ENCODE measurements around the gene NFATC4. TPM values are rescaled to one million over a fixed set of nuclear protein-coding genes. Genes with fewer than 3 reads are reported as not detected.

Gene NFATC4
- total RNA-seq, 1 experiment from 2014 or later: 60.7 TPM

DNA sequence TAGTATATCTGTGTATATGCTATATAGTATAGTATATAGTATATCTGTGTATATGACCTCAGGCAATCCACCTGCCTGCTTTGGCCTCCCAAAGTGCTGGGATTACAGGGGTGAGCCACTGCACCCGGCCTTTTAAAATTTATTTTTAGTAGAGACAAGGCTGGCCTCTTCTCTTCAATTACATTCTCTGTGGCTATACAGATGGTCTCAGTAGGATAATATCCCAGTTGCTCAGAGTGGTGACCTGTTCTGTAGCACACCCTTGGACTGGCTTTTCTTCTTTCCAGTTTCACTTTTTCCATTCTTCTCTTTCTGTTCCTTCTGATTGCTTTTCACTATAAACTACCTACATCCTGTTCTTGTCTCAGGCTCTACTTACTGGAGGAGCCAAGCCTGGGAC, 3.1 kb upstream of the NFATC4 start (continued):
- TF ChIP-seq, protein P1, sequence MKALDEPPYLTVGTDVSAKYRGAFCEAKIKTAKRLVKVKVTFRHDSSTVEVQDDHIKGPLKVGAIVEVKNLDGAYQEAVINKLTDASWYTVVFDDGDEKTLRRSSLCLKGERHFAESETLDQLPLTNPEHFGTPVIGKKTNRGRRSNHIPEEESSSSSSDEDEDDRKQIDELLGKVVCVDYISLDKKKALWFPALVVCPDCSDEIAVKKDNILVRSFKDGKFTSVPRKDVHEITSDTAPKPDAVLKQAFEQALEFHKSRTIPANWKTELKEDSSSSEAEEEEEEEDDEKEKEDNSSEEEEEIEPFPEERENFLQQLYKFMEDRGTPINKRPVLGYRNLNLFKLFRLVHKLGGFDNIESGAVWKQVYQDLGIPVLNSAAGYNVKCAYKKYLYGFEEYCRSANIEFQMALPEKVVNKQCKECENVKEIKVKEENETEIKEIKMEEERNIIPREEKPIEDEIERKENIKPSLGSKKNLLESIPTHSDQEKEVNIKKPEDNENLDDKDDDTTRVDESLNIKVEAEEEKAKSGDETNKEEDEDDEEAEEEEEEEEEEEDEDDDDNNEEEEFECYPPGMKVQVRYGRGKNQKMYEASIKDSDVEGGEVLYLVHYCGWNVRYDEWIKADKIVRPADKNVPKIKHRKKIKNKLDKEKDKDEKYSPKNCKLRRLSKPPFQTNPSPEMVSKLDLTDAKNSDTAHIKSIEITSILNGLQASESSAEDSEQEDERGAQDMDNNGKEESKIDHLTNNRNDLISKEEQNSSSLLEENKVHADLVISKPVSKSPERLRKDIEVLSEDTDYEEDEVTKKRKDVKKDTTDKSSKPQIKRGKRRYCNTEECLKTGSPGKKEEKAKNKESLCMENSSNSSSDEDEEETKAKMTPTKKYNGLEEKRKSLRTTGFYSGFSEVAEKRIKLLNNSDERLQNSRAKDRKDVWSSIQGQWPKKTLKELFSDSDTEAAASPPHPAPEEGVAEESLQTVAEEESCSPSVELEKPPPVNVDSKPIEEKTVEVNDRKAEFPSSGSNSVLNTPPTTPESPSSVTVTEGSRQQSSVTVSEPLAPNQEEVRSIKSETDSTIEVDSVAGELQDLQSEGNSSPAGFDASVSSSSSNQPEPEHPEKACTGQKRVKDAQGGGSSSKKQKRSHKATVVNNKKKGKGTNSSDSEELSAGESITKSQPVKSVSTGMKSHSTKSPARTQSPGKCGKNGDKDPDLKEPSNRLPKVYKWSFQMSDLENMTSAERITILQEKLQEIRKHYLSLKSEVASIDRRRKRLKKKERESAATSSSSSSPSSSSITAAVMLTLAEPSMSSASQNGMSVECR (CRISPR knock-in tag; IDR thresholded peaks at IDR 0.05; ENCODE audit: borderline replicate concordance): no peak
- TF ChIP-seq NFYB (CRISPR knock-in tag; conservative IDR thresholded peaks at IDR 0.05; ENCODE audit: low read depth) (no peak), MYBL2 (CRISPR knock-in tag; IDR thresholded peaks at IDR 0.05) (no peak), TEAD1 (CRISPR knock-in tag; IDR thresholded peaks at IDR 0.05) (no peak), FOXP1 (CRISPR knock-in tag; IDR thresholded peaks at IDR 0.05; ENCODE audit: borderline replicate concordance) (no peak)
- TF ChIP-seq, protein P2, sequence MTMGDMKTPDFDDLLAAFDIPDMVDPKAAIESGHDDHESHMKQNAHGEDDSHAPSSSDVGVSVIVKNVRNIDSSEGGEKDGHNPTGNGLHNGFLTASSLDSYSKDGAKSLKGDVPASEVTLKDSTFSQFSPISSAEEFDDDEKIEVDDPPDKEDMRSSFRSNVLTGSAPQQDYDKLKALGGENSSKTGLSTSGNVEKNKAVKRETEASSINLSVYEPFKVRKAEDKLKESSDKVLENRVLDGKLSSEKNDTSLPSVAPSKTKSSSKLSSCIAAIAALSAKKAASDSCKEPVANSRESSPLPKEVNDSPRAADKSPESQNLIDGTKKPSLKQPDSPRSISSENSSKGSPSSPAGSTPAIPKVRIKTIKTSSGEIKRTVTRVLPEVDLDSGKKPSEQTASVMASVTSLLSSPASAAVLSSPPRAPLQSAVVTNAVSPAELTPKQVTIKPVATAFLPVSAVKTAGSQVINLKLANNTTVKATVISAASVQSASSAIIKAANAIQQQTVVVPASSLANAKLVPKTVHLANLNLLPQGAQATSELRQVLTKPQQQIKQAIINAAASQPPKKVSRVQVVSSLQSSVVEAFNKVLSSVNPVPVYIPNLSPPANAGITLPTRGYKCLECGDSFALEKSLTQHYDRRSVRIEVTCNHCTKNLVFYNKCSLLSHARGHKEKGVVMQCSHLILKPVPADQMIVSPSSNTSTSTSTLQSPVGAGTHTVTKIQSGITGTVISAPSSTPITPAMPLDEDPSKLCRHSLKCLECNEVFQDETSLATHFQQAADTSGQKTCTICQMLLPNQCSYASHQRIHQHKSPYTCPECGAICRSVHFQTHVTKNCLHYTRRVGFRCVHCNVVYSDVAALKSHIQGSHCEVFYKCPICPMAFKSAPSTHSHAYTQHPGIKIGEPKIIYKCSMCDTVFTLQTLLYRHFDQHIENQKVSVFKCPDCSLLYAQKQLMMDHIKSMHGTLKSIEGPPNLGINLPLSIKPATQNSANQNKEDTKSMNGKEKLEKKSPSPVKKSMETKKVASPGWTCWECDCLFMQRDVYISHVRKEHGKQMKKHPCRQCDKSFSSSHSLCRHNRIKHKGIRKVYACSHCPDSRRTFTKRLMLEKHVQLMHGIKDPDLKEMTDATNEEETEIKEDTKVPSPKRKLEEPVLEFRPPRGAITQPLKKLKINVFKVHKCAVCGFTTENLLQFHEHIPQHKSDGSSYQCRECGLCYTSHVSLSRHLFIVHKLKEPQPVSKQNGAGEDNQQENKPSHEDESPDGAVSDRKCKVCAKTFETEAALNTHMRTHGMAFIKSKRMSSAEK (CRISPR knock-in tag; IDR thresholded peaks at IDR 0.05; ENCODE audit: borderline replicate concordance): no peak
- TF ChIP-seq, protein P3, sequence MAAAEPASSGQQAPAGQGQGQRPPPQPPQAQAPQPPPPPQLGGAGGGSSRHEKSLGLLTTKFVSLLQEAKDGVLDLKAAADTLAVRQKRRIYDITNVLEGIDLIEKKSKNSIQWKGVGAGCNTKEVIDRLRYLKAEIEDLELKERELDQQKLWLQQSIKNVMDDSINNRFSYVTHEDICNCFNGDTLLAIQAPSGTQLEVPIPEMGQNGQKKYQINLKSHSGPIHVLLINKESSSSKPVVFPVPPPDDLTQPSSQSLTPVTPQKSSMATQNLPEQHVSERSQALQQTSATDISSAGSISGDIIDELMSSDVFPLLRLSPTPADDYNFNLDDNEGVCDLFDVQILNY (CRISPR knock-in tag; IDR thresholded peaks at IDR 0.05): no peak

DNA sequence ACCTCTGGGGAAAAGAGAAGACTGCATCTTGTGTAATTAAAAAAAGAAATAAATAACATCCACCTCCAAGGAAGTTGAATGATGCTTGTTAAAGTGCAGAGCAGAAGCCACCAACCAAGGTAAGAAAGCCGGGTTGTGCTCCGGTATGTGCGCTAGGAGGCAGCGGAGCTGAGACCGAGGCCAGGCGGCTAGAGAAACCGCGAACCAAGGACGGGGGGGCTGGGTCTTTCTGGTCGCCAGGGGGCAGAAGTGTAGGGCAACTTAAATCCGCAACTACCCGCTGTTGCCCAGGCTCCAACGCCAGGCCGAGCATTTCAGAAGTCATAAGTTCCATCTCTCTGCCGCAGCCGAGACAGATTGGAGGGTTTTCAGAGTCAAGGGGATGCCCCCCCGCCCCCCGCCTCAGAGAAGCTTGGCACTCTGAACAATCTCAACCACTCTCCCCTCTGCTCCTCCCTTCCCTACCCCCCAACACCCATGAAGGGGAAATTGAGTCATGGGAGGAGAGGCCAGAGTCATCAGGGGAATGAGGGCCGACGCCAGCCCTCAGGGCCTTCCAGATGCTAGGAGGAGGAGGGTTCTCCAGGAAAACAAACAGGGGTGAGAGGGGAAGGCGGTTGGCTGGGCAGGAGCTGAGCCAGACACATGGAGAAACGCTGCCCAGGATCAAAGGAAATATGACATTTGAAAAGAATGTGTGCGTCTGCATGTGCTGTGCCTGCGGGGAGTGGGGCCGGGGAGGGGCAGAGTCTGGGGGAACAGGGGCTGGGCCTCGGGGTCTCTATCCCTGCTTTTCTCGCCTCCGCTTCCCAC, 2.2 kb upstream of the NFATC4 start:
- DNase-seq (ENCODE audit: low spot score): peak; percentile 90
- TF ChIP-seq, protein P4, sequence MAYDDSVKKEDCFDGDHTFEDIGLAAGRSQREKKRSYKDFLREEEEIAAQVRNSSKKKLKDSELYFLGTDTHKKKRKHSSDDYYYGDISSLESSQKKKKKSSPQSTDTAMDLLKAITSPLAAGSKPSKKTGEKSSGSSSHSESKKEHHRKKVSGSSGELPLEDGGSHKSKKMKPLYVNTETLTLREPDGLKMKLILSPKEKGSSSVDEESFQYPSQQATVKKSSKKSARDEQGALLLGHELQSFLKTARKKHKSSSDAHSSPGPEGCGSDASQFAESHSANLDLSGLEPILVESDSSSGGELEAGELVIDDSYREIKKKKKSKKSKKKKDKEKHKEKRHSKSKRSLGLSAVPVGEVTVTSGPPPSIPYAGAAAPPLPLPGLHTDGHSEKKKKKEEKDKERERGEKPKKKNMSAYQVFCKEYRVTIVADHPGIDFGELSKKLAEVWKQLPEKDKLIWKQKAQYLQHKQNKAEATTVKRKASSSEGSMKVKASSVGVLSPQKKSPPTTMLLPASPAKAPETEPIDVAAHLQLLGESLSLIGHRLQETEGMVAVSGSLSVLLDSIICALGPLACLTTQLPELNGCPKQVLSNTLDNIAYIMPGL (CRISPR knock-in tag; IDR thresholded peaks at IDR 0.05): peak; percentile 69
- TF ChIP-seq, protein P3 (CRISPR knock-in tag; IDR thresholded peaks at IDR 0.05): no peak
- no peak for TF ChIP-seq SP1 (CRISPR knock-in tag; conservative IDR thresholded peaks at IDR 0.05)
- no peak for TF ChIP-seq IRF2 (CRISPR knock-in tag; IDR thresholded peaks at IDR 0.05; ENCODE audit: borderline replicate concordance, low read depth)
- TF ChIP-seq GTF2I (CRISPR knock-in tag; conservative IDR thresholded peaks at IDR 0.05): no peak
- no peak for TF ChIP-seq SOX15 (CRISPR knock-in tag; IDR thresholded peaks at IDR 0.05)
- TF ChIP-seq JUN (CRISPR knock-in tag; IDR thresholded peaks at IDR 0.05): no peak
- TF ChIP-seq, protein P5, sequence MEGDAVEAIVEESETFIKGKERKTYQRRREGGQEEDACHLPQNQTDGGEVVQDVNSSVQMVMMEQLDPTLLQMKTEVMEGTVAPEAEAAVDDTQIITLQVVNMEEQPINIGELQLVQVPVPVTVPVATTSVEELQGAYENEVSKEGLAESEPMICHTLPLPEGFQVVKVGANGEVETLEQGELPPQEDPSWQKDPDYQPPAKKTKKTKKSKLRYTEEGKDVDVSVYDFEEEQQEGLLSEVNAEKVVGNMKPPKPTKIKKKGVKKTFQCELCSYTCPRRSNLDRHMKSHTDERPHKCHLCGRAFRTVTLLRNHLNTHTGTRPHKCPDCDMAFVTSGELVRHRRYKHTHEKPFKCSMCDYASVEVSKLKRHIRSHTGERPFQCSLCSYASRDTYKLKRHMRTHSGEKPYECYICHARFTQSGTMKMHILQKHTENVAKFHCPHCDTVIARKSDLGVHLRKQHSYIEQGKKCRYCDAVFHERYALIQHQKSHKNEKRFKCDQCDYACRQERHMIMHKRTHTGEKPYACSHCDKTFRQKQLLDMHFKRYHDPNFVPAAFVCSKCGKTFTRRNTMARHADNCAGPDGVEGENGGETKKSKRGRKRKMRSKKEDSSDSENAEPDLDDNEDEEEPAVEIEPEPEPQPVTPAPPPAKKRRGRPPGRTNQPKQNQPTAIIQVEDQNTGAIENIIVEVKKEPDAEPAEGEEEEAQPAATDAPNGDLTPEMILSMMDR (IDR thresholded peaks at IDR 0.05): peak; percentile 54; the same call in 1 of the 2 replicates
- peak; percentile 45; the same call in 1 of the 2 replicates for TF ChIP-seq GABPB1 (CRISPR knock-in tag; IDR thresholded peaks at IDR 0.05)
- TF ChIP-seq ZNF423 (CRISPR knock-in tag; IDR thresholded peaks at IDR 0.05): no peak
- TF ChIP-seq, protein P6, sequence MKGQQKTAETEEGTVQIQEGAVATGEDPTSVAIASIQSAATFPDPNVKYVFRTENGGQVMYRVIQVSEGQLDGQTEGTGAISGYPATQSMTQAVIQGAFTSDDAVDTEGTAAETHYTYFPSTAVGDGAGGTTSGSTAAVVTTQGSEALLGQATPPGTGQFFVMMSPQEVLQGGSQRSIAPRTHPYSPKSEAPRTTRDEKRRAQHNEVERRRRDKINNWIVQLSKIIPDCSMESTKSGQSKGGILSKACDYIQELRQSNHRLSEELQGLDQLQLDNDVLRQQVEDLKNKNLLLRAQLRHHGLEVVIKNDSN (CRISPR knock-in tag; IDR thresholded peaks at IDR 0.05): no peak
- TF ChIP-seq ZNF317 (CRISPR knock-in tag; IDR thresholded peaks at IDR 0.05; ENCODE audit: borderline replicate concordance, low read depth): no peak
- CTCF ChIA-PET: interaction anchor here (0.6 to 2.3 kb wide), 43 partner anchors 8 to 960 kb away, joined by 3 to 148 read pairs (median 6); partner anchors contain the start of genes ADCY4, CBLN3, DHRS1 and KHNYN
- Mint-ChIP-seq H3K36me3 (no peaks in the 10 kb centered on the region), H3K27me3 (ENCODE audit: low read depth) (peaks cover 29% of the 10 kb centered on the region), H3K9me3 (no peaks in the 10 kb centered on the region), H3K4me1 (peaks cover 15% of the 10 kb centered on the region), H3K27ac (peak overlapping the region; percentile 65; the same call in 1 of the 2 replicates), H3K4me3 (peak overlapping the region; percentile 90)
- peak; percentile 33 for ATAC-seq
- POLR2A ChIA-PET: interaction anchor here (0.5 to 2.0 kb wide), 5 partner anchors 32 to 1554 kb away, joined by 3 to 23 read pairs (median 5); partner anchors contain the start of genes CBLN3, KHNYN and SDR39U1
